HG02884 (cell line): ENCODE data around the gene JKAMP.
"Not testable (repeated sequence)": the region's sequence is repeated elsewhere in the genome, so short reads cannot be mapped to it uniquely, and the experiment has no call there.

ENCODE experiments used
- ATAC-seq: cut with Tn5 transposase; IDR thresholded peaks from one replicate; pipeline ENCODE4 v1.9.1; 2021; ENCODE audit warnings: mild to moderate bottlenecking, moderate library complexity; ENCODE audit not compliant: unreplicated experiment

Gene JKAMP, protein sequence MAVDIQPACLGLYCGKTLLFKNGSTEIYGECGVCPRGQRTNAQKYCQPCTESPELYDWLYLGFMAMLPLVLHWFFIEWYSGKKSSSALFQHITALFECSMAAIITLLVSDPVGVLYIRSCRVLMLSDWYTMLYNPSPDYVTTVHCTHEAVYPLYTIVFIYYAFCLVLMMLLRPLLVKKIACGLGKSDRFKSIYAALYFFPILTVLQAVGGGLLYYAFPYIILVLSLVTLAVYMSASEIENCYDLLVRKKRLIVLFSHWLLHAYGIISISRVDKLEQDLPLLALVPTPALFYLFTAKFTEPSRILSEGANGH

GRCh38 chr14:59483819-59484638 is at the start of gene JKAMP, which contains the start of gene L3HYPDH:
Gene JKAMP, plus strand, starts transcription at chr14:59484517. Its CDS starts 73 bp downstream, at chr14:59484590.
Gene L3HYPDH, minus strand, starts transcription at chr14:59484408. Its CDS starts 92 bp downstream, at chr14:59484316.
- ATAC-seq = peak; percentile 83

DNA sequence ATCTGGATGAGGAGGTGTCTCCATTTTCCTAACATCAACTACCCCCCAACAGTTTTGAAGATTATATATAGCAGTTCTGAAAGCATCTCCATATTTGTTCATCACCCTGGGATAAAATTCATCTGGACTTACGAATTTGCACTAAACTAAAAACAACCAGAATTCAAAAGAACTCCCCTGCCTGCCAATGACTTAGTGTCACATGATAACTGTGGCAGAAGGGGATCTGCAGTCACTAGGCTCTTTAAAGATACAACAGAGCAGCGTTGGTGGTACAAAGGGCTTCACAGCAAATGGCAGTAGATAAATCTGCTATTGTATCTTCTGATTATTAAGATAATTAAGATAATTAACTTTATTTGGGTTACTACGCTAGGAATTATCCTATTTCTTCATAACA is 49.2 kb upstream of the JKAMP start:
- ATAC-seq = no peak

GRCh38 chr14:59435987-59436386 is 48.3 kb upstream of the JKAMP start:
- no peak for ATAC-seq

- no peak for ATAC-seq
These were observed 46.1 kb upstream of the JKAMP start for GRCh38 chr14:59438195-59438647.

DNA sequence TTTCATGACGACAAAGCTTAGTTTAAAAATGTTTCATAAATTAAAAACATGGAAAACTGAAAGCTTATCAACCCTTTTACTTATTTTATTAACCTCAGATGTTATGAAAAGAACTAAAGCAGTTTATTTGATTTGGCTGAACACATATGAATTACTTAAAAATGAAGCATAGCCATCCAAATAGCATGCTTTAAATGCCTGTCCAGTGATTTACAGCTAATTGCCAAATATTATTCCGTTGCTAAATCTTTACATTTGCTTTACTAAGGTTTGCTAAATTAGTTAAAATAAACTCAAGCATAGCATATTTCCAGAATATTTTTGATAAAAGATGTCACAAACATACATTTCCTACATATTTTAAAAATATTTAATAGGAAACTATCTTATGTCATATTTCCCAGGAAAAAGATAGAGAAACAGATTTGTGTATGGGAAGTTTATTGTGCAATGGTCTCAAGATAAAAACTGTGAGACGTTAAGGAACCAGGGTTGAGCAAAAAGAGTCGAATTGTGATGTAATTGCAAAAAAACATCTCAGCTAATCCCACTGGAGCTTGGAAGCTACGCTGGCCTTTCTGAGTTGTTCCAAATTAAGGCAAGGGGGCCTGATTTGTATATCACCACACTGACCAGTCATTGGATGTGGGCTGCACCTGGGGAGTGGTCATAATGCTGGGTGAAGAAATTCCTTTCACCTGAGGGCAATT is 44.9 kb upstream of the JKAMP start:
- no peak for ATAC-seq

DNA sequence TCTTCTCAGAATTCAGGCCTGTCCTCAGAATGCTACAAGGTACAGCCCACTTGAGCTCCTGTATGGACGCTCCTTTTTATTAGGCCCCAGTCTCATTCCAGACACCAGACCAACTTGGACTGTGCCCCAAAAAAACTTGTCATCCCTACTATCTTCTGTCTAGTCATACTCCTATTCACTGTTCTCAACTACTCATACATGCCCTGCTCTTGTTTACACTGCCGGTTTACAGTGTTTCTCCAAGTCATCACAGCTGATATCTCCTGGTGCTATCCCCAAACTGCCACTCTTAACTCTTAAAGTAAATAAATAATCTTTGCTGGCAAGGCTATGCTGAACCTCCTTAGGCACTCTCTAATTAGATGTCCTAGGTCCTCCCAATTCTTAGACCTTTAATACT is 35.6 kb upstream of the JKAMP start:
- not testable (repeated sequence) for ATAC-seq

DNA sequence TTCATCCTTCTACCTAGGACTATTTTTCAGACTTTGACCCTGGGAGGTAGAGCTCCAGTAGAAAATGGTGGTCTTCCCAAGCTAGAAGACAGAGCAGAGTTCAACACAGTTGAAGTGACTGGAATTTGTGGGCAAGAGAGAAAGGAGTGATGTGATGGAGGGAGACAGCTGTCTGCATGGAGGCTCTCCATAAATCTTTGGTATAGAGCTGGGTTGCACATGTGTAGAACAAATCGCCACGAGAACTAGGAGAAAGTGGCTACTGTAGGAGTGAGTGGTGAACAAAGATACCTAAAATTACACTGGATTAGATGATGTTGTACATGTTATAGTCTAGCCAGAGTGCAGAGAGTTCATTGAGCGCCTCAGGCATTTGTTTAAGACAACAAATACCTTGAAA is 33.6 kb upstream of the JKAMP start:
- ATAC-seq = no peak

DNA sequence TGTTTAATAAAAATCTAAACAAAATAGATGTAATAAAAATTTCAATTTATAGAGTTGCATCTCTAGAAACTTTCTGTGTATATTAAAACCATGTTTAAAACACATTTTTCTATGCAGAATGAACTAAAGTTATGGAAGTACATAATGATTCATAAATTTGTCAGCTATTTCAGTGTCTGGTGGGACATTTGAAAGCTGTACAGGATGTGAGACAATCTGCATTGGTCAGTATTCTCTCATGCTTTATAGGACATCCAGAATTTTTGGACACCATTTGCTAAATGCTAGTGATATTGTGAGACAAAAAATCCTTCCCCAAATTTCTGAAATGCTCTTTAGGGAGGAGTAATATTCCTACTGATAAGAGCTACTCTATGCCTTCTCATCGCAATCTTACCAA is 32.5 kb upstream of the JKAMP start:
- ATAC-seq = no peak

DNA sequence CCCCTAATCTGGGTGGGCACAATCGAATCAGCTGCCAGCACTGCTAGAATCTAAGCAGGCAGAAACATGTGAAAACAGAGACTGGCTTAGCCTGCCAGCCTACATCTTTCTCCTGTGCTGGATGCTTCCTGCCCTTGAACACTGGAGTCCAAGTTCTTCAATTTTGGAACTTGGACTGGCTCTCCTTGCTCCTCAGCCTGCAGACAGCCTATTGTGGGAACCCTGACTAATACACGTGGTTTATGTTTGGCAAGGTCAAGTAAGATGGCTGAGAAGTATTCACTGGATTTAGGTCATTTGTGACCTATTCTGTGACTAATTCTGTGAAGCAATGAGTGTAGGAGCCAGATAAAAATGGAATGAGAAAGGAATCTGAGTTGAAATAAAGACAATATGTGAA is 30.2 kb upstream of the JKAMP start:
- no peak for ATAC-seq

GRCh38 chr14:59455411-59455810 is 28.9 kb upstream of the JKAMP start:
- no peak for ATAC-seq

- no peak for ATAC-seq
These were observed 25.8 kb upstream of the JKAMP start for GRCh38 chr14:59458486-59458885.

DNA sequence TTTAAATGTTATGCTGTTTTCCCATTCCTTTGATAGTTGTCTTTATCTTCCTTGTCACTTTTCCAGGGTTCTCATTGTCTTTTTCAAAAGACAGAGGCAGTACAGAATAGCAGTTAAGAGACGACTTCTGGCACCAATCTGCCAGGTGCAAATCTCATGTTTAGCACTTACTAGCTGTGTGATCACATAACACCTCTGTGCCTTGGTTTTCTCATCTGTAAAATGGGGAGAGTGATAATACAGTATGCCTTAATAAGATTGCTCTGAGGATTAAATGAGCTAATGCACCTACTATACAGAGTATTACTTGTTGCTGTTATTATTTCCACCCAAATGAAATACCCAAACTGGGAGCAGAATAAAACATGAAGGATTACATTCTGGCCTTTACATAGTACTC is 23.9 kb upstream of the JKAMP start:
- no peak for ATAC-seq

- ATAC-seq = no peak
These were observed 22.4 kb upstream of the JKAMP start for GRCh38 chr14:59461891-59462290.

GRCh38 chr14:59463787-59464485 is 20.4 kb upstream of the JKAMP start:
- peak; percentile 26 for ATAC-seq

GRCh38 chr14:59464486-59465315 is 19.6 kb upstream of the JKAMP start:
- peak; percentile 66 for ATAC-seq

DNA sequence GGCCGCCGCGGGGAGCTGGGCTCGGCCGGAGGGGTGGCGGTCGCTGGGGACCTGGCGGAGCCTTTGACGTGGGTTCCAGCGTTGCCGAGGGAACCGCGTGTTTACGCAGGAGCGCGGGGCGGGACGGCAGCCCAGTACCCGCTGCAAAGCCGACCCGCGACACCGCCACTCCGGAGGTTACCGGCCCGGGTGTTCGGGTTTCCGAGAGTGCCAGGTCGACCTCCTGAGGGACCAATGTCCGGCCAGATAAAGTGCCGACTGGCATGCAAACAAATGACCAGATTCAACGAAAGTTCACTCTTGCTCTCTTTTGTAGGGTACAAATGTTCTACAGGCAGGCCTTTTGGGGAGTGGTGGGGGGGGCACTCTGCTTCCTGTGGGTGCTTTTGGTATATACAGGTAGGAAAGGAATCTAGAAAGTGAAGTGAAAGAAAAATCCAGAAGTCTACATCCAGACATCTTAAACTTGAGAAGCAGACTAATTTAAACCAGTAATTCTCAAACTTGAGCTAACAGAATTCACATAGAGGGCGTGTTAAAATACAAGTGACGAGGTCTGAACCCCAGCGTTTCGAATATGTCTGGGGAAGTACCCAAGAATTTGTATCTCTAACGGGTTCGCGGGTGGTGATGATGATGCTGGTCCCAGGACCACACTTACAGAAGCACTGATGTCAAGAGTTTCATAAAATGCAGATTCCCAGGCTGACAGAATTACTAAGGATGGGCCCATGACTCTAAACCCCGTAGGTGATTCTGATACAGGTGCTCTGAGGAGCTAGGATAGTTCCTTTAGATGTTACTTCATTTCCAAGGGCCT is 18.8 kb upstream of the JKAMP start, which contains the start of gene GPR135:
Gene GPR135, minus strand, starts transcription at position 65 of the 820 bp plus-strand sequence. CDS start 154 bp downstream, outside the sequence.
- ATAC-seq = peak; percentile 34

DNA sequence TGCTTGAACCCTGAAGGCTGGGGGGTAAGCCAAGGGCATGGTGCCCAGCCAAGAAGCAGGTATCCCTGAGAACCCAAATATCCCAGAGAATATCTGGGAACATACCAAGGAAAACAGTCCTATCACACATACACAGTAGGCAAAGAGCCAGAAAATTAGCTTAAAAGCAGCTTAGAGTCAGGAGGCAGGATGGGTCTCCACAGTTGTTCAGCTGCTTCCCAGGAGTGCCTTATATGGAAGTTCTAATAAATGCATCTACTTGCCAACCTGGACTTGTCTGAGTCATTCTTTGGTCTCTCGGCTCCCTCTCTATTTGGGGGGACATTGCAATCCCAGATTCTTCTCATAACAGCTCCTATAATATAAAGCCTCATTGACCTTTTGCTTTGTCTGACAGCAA is 10.1 kb upstream of the JKAMP start:
- ATAC-seq = no peak

DNA sequence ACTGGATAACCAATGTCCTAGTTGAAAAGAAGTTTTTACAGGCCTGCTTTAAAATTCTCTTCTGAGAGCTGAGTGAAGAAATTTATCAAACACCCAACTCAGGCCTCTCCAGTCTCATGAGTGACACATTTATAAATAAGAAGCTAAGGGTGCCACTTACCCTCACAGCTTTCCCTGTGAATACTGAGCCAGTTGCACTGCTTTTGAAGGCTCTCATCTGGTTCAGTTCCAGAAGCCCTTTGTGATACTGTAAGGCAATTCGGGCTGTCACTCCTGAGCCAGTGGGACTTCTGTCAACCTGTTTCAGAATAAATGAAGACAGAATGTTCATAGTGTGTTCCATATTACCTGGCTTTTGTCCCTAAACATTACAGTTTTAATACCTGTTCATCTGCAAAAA is 8.6 kb upstream of the JKAMP start:
- ATAC-seq = no peak

DNA sequence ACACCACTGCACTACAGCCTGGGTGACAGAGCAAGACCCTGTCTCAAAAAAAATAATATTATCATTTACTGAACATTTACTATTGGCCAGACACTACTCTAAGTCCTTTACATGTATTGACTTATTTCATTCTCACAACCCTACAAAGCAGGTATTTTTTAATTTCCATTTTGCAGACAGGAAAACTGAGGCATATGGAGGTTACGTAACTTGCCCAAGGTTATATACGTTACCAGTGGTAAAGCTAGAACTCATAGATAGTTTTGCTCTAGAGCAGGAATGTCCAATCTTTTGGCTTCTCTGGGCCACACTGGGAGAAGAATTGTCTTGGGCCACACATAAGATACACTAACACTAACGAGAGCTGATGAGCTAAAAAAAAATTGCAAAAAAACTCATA is 5.8 kb upstream of the JKAMP start:
- no peak for ATAC-seq
